Mammary epithelial cell (primary cell): ENCODE results near the gene HADH.

Source experiments
- CTCF ChIP-seq, 2 donors: IDR thresholded peaks in 1 of 2; conservative IDR thresholded peaks in 1 of 2; 2 replicates each; pipeline ENCODE4 v1.5.1; 2011 to 2012; ENCODE audit warnings: inconsistent platforms in 2 of 2, low read length in 2 of 2, mild to moderate bottlenecking in 2 of 2, control low read depth in 1 of 2, low read depth in 1 of 2; ENCODE audit not compliant: insufficient read depth in 1 of 2; ENCODE audit errors: extremely low read depth in 1 of 2
- EZH2 ChIP-seq: IDR thresholded peaks from 2 replicates; pipeline ENCODE4 v1.6.1; 2012; ENCODE audit warnings: low read length, inconsistent platforms, borderline replicate concordance

GRCh38 chr4:108001540-108002135, 11.9 kb downstream of the HADH start:
- TF ChIP-seq CTCF (conservative IDR thresholded peaks at IDR 0.05 in 1 of 2, IDR thresholded peaks at IDR 0.05 in 1 of 2; ENCODE audit: extremely low read depth in 1 of 2, insufficient read depth in 1 of 2, low read depth in 1 of 2, low read length in 2 of 2) (no peak), EZH2 (no peak)
